Stimulated activated CD8-positive, alpha-beta memory T cell treated with anti-CD3 and anti-CD28 coated beads, Interleukin-15, amount 100 ng/mL, for 48 hours (primary cell): ENCODE data around the gene XYLT1.

Experiments used
- DNase-seq, 2 donors: peaks; one replicate each; pipeline ENCODE4 v3.0.0-alpha.2; 2020; ENCODE audit warnings: low read depth in 2 of 2

XYLT1 gene

DNA sequence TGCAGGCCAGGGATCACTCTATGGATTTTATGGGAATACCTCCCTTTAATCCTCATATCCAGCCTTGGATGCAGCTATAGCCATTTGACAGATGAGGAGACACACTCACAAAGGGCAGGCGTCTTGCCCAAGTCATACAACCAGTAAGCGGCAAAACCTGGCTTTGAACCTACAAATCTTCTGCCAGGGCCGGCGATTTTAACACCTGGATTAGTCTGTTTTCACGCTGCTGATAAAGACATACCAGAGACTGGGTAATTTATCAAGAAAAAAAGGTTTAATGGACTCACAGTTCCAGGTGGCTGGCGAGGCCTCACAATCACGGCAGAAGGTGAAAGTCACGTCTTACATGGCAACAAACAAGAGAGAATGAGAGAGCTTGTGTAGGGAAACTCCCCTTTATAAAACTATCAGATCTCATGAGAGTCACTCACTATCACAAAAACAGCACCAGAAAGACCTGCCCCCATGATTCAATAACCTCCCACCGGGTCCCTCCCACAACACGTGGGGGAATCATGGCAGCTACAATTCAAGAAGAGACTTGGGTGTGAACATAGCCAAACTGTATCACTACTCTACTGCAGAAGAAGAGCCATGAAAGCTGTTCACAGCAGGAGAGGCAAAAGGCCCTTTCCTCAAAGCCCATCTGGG is 67.5 kb downstream of the XYLT1 start:
- no peak for DNase-seq

DNA sequence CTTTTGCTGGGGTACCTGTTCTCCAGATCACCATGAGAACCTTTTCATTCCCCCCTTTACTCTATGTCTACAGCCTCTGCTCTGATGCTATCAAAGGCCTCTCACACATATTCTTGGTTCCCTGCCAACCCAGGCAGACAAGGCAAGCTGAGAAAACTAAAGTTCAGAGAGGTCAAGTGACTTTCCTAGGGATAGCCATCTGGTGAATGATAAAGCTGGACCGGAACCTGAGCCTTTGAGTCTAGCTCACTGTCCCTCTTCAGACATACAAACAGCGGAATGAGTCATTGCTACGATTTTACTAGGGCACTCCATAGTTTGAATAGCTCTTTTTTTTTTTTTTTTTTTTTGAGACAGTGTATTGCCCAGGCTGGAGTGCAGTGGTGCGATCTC is 73.3 kb downstream of the XYLT1 start:
- DNase-seq: no peak

DNA sequence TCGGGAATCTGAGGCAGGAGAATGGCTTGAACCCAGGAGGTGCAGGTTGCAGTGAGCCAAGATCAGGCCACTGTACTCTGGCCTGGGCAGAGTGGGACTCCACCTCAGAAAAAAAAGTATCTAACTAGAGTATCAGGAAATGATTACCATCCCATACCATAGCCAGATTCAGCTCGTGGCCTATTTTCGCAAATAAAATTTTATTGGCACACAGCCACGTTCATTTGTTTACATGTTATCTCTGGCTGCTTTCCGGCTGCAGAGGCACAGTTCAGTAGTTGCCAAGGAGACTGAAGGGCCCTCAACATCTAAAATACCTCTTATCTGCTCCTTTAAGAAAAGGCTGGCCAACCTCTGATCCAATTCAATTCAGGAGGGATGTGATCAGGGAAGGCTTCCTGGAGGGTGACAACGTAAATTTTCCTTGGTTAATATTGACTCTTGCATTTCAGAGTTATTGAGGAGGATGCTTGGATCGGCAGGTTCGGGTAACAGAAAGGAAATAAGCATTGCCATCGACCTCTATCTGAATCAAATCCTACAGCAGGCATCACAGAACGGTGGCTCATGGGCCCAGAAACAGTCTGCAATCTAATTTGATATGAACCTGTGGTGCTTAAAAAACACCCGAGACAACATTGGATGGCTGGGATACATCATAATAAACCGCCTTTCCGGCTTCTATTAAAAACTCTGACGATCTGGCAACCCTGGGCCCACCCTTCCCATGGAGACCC is 73.8 kb downstream of the XYLT1 start:
- DNase-seq: no peak

DNA sequence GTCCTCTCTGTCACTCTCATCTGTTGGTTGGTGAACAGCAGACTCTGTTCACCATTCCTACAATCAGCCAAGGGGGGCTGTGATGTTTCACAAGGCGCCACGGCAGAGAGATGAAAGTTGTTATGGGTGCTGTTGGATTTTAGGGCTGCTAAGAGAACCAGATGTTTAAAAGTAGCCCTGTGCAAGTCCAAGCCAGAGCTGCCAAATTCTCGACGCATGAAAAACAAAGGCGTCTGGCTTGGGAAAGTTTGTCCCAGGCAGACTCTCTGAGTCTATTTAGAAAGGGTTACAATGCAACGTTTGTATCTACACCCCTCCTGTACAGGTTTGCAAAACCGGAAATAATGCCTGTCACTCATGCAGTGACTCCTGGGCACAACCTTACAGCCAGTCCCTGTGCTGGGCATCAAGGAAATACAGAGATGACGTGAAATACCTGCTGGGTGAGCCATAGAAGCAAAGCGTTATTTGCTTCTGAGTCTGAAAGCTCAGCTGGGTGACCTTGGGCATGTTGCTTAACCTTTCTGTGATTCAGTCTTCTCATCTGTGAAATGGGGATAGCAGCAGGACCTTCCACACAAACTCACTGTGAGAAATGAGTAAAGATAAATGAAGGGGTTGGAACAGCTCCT is 74.8 kb downstream of the XYLT1 start:
- DNase-seq: no peak

DNA sequence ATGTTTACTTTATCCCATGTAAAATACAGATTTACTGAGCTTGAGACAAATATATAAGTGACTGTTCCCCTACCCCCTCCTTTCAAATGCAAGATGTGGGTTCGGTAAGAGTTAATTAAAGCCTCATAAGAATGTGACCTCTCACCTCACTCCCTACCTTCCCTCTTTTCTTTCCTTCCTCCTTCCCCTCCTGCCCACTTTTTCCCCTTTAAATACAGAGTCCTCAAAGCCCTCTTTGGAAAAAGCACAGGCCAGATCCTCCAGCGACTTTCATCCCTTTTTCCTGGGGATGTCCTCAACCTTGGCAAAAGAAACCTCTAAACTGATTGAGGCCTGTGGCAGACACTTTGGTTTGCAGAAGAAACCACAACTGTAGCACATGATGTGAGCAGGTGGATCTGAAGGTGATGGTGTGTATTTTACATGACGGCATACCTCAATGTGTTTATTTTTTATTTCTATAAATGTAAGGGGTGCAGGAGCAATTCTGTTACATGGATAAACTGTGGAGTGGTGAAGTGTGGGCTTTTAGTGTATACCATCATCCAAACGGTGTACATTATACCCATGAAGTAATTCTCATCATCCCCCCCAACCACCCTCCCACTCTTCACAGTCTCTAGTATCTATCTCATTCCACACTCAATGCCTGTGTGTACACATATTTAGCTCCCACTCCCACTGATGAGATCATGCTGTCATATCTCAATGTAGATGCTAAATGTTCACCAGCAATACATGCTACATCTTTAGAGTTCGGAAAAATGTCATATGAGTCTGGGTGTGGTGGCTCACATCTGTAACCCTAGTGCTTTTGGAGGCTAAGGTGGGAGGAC is 77.7 kb downstream of the XYLT1 start:
- no peak for DNase-seq

DNA sequence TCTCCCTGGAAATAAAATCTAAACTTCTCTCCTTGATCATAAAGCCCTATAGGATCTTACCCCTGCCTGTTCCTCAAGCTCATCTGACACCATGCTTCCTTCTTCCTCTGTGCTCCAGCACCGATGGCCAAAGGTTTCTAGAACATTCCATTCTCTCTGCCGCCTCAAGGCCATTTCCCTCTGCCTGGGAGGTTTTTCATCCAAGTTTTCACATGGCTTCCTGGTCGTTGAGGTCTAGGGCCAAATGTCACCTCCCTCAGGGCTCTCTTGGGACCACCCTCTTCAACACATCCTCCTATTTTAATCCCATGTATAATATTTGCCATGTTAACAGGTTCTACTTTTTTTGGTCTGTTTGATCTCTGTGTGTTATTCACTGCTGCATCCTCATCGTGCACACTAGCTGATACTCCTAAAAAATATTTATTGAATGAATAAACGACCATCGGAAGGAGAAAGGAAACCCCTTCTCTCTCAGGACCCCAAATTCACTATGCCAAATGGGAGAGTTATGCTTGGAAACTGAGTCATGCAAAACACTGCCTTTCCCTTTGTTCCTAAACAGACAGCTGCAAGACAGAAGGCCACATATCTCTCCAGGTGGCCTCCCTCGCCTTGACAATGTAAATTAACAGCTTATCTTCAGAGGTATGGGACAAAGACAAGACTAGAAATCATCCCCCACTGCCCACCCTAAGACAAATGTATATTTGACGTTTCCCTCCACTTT is 78.5 kb downstream of the XYLT1 start:
- no peak for DNase-seq

DNA sequence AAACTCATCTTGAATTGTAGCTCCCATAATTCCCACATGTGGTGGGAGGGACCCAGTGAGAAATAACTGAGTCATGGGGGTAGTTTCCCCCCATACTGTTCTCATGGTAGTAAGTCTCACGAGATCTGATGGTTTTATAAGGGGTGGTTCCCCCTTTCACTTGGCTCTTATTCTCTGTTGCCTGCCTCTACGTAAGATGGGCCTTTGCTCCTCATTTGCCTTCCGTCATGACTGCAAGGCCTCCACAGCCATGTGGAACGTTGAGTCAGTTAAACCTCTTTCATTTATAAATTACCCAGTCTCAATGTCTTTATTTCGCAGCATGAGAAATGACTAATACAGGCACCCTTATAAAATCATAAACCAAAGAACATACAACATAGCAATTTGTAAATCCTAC is 79.0 kb downstream of the XYLT1 start:
- no peak for DNase-seq

DNA sequence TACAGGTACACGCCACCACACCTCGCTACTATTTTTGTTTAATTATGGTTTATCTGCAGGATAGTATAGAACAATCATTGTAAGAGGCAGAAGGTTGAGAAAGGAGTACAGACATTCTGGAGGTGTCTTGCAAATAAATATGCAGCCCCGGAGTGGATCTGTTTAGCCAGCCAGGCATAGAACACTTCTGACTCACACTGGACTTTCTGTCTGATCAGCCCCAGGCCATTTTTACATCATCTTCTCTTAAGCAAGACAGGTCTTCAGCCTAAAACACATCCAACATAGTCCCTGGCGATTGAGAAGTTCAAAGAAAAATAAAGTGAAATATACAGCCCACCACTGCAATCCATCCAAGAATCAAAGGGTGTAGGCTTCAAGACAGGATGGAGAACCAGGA is 81.4 kb downstream of the XYLT1 start:
- no peak for DNase-seq

DNA sequence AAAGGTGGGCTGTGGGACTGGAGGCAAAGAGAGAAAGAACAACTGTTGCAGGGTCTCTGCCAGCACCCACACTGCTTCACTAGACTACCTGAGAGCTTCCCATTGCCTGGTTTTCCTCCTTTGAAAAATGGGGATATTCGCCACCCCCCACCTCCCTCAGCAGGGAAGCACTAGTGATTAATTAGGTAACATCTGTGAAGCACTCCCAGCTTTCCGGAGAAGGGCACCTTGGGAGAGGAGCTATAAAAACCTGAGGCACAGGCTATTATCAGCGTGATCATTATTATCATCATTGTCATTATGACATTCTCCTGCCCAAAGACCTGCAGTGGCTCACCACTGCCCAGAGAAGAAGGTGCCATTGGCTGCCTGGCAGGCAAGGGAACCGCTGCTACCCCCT is 83.5 kb downstream of the XYLT1 start:
- DNase-seq: no peak

DNA sequence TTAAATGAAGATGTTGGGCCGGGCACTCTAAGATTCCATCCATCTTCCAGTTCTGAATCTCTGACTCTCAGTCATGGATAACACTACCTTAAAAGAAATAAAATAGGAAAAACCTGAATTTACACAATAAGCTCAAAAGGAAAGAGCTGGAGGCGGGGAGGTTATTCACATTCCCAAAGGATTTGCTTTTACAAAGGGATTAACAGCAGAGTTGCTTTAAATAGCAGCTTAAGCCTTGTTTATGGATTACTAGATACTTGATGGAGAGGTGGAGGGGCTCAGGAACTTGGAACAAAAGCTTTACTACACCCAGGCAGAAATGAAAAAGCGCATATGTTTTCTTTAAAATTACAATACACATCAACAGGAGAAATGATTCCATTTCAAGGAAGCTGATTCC is 84.5 kb downstream of the XYLT1 start:
- no peak for DNase-seq

DNA sequence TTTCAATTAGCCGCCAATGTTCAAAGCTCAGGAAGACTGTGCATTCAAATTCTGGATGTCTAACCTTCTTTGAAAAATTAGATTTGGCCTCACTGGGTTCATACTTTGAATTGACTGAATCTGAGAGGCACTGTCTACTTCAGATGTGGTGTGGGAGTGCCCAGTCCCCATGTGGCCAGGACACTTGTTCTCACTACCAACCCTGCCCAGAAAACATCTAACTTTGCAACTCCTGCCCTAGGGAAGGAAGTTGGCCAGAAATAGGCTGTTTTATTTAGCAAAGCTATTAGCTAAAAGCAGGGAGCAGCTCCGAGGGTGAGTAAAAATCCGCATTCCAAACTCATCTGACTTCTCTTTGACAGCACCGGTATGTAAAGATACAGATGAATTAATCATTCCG is 86.3 kb downstream of the XYLT1 start:
- DNase-seq: no peak

DNA sequence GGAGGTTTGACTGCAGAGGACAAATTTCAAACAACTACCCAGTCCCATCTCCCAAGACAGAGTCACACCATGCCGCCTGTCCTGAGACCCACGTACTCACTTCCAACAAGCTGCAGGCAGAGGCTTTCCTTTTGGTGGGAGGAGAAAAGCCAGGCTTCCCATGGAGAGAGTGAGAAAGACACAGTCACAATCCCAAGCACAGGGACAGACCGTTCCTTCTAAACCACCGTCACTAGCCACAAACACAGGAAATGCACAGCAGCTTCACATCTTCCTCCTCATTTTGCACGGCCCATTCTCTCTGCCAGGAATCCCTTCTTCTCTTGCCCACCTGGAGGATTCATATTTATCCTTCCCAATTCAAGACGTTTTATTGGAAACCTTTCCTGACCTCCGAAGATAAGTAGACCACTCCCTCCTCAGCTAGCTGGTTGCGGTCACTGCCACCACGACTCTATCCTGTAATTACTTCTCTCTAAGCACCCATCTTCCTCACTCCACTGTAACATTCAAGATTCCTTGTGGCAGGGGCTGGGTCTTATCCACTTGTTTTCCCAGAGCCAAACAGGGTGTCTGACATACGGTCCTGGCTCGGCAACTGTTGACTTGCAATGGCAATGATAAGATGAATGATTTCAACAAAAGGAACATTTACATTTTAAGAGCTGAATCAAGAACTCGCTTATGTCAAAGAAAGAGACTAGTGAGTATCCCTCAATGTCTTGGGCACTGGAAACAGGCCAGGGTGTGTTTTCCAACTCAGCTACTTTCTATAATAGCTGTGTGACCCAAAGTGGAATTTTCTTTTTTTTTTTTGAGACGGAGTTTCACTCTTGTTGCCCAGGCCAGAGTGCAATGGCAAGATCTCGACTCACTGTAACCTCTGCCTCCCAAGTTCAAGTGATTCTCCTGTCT is 87.6 kb downstream of the XYLT1 start:
- no peak for DNase-seq

DNA sequence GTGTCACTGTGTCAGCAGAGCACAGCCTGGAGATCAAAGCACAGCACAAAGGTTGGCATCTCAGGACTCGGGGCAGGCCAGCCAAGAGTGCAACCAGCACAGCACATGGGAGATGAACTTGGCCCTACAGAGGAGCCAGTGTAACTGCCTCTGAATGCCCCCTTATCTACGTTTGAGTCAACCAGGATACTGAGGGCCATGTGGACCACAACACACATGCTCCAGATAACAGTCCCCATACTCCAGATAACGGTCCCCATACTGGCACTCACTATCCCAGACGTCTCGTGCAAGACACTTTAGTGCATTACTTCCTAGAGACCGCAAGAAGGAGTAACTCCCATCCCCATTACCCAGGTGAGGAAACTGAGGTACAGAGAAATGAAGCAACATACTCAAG is 88.2 kb downstream of the XYLT1 start:
- no peak for DNase-seq

DNA sequence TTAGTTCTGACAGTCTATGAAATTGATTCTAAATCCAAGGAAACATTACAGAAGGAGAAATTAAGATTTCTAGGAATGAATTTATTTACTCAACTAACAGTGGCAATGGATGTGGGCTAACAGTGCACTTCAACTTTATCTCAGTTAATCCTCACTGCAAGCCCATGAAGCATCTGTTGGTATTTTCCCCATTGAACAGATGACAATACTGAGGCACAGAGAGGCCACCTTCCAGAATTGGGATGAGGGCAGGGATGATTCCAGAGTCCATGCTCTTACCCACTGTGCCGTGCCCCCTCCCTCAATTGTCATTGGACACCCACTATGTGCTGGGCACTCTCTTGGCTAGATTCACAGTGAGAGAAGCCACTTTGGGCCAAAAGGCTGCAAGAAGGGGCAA is 89.0 kb downstream of the XYLT1 start:
- DNase-seq: no peak

DNA sequence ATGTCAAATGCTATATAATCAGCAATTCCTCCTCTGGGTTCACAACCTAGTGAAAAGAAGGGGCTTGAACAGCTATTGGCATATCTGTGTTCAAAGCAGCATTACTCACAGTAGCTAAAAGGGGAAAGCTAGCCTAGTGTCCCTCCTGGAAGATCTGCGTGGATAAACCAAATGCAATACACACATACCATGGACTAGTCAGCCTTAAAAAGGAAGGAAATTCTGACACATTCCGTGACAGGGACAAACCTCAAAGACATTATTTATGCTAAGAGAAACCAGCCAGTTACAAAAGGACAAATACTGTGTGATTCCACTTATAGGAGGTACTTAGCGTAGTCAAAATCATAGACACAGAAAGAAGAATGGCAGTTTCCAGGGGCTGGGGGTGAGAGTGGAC is 90.1 kb downstream of the XYLT1 start:
- no peak for DNase-seq

DNA sequence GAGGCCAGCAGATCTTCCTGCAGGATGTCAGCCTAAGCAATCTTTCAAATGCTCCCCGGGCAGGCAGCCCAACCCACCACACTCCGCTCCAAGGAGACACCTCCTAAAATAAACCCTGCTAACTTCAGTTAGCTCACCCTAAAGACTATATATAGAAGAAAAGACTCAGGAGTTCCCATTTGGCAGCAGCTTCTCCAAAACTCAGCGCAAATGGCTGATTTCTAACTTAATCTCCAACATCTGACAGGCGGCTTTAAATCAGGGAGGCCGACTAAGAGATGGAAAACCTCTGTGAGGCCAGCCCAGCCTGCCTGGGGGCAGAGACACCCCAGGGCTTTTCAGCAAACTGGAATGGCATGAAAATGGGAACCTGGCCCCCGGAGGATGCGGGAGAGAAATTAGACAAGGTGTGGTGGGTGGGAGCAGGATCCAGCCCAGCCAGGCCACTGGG is 91.6 kb downstream of the XYLT1 start:
- no peak for DNase-seq

DNA sequence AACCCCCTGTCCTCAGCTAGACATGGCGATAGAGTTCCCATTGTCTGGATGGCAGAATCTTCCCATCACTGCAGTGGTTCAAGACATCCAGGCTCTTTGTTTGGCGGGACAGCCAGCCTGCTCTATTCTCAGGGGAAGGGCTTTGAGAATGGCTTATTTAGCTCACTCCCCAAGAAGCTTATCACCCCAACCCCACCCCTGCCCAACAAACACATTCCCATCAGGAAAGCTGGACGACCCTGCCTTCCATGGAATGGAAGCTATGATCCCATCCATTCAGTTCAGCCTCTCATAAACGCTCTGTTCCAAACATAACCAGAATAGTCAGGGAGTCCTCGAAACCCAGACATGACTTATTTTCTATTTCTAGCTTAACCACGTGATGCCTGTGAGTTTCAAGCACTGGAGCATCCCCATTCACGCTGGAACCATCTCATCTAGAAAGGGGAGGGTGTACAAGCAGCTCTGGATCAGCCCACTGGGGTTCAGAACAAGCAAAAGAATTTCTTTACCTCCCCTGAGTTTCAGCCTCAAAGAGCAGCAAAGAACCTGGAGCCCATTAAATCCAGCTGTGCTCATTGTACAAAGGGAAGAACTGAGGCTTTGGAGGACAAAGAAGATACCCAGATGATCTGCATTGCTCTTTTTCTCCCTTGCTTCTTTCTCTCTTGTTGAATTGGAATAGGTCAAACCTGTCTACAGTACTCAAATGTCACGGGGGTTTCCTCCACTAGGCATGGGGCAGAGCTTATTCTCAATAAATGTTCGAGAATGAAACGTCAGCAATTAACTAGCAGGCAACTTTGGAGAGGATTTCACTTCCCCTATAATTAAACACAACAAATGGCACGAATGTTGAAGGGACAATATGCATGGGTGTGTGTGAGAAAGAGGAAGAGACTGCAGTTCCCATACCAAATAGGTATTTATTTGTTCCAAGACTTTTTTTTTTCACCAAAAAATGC is 93.1 kb downstream of the XYLT1 start:
- DNase-seq: no peak

DNA sequence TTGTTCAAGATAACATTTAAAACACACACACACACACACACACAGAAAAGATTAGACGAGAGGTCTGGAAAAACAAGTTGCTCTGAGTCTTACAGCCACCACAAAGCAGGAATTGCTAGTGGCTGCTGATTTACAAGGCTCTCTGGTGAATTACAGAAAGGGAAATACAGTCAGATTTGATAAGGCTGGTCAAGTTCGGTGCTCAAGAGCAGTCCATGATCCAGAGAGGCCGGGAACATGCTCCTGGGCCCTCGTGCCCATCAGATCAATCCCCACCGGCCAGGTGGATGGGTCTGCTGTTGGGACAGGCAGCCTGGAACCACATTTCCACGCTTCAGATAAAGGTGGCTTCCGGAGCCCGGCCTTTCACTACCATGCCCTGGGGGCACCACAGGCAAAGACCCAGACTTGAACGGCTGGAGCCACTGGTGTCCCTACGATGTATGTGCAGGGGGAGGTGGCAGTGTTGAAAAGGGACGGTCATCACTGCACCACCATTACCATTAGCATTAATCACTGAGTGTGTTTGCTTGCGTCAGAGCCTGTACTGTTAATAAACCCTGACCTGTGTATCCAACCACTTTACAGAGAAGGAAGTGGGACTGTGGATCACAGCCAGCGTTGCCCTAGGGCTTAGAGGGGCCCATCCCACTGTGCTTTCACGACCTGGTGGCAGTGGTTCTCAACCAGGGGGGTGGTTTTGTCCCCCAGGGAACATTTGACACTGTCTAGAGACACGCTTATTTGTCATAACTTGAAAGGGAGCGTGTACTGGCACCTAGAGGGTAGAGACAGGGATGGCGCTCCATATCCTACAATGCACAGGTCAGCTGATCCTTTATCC is 95.1 kb downstream of the XYLT1 start:
- no peak for DNase-seq
